Omental fat pad (tissue), 4 donors: ENCODE measurements around the gene KPTN. TPM values are rescaled to one million over a fixed set of nuclear protein-coding genes. Genes with fewer than 3 reads are reported as not detected.

Experiments
- ATAC-seq: fragments of 150-250 bp; one replicate; pipeline ENCODE4 v1.9.1; 2016; ENCODE audit warnings: mild to moderate bottlenecking, moderate library complexity; ENCODE audit not compliant: low FRiP score
- DNase-seq: peaks from one replicate; pipeline ENCODE4 v3.0.0-alpha.2; 2019; ENCODE audit warnings: low spot score
- total RNA-seq, 4 donors: library from RNA; depleted of rRNA; stranded (reverse); fragments of >200 nt; gene quantifications; one replicate each; pipeline ENCODE4 v1.1.0, GENCODE V29; 2016
- TF ChIP-seq, protein P1 (sequence below), 3 donors: fragments of 450-650 bp; IDR thresholded peaks; one replicate each; pipeline ENCODE4 v1.5.1; 2016 to 2017; ENCODE audit warnings: antibody characterized with exemption in 3 of 3, mild to moderate bottlenecking in 3 of 3, moderate library complexity in 2 of 3

Gene KPTN
- total RNA-seq, 4 donors from 2014 or later, result 4.4 to 7.6 (median 5.5) TPM

DNA sequence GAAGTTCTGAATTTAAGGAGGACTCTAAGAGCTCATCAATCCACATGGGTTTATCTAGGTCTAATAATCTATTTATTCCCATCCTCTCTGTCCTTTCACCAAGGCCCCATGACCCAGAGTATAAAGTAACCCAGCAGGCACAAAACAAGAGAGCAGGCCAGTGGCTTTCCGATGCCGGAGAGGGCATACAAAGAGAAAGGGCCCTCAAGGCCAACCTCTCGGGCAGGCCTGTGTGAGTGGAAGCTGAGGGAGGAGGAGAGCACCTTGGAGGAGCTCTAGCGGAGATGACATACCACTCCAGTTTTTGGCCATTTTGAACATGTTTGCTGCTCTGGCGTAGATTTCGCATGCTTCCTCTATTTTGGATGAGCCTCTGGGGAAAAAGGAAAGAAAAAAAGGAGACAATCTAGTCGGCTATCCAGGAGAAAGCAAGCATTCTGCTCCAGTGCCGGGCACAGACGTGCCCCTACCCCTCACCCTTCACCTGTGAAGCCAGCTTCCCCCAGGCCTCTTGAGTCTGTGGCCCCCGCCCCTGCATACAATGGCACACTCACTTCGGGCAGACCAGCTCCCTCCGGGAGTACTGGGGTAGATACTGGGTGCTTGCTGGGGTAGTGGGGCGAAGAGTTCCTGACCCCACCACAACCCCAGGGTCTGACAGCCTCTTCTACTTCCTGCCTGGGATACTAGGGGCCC is 19.3 kb upstream of the KPTN start:
- DNase-seq, result no peak
- ATAC-seq, result no peak
- TF ChIP-seq, protein P1, sequence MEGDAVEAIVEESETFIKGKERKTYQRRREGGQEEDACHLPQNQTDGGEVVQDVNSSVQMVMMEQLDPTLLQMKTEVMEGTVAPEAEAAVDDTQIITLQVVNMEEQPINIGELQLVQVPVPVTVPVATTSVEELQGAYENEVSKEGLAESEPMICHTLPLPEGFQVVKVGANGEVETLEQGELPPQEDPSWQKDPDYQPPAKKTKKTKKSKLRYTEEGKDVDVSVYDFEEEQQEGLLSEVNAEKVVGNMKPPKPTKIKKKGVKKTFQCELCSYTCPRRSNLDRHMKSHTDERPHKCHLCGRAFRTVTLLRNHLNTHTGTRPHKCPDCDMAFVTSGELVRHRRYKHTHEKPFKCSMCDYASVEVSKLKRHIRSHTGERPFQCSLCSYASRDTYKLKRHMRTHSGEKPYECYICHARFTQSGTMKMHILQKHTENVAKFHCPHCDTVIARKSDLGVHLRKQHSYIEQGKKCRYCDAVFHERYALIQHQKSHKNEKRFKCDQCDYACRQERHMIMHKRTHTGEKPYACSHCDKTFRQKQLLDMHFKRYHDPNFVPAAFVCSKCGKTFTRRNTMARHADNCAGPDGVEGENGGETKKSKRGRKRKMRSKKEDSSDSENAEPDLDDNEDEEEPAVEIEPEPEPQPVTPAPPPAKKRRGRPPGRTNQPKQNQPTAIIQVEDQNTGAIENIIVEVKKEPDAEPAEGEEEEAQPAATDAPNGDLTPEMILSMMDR (IDR thresholded peaks at IDR 0.05), result no peak

DNA sequence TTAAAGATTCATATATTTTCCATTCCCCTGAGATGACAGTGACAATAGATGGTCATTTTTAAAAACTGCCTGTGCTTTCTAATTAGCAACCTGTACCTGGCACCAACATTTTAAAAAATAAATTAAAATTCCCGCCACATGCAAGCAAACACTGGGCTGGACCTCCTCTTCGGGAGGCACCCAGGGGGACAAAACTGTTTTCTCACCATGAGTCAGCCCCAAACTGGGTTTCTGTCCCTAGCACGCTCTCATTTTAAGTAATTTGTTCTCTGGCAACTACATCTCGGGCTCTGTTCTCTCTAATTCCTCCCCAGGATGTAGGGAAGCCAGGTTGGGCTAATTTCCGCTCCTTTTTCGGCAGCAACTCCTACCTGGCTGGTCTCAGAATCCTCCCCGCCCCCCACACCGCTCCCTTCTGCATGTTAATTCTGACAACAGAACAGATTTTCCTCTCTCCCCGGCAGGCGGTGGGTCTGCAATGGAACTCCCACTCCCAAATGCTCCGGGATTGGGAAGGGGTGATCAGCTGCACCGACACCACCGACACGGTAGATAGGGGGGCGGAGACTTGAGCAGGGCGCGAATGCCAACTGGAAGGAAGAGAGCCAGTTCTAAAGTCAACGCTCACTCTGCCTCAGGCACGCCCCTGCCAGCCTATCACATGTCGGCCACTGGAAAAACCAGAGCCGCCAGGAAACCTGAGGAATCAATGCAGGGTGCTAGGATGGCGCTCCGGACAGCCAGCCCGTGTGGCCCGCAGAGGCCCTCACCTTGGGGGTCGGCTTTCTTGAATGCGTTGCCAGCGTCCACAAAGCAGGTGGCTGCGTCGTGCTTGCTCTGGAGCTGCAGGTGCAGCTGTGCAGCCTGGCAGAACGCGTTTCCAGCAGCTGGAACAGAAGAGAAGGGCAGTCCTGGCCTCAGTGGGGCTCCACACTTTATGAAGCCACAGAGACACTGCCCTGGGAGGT is 16.1 kb upstream of the KPTN start:
- no peak for DNase-seq
- TF ChIP-seq, protein P1 (IDR thresholded peaks at IDR 0.05), result no peak

DNA sequence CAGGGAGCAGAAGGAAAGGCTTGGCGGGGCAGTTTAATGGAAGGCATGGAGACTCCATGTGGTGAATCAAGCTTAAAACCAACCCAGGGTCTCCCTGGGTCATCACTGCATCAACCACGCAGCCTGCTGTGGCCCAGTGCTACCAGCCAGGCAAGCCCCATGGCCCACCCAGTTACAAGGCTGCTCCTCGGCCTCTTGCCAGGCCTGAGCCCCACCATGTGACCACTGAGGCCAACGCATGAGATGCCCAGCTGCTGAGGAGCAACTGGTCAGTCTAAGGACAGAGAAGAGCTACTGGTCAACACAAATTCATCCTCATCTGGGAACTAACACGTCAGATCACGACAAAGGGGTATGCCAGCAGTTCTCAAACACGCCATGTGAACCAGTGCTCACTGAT is 15.4 kb upstream of the KPTN start:
- no peak for ATAC-seq
- no peak for DNase-seq
- TF ChIP-seq, protein P1 (IDR thresholded peaks at IDR 0.05), result no peak

More for the DNA sequence above, 16.1 kb upstream of the KPTN start:
- no peak for ATAC-seq

DNA sequence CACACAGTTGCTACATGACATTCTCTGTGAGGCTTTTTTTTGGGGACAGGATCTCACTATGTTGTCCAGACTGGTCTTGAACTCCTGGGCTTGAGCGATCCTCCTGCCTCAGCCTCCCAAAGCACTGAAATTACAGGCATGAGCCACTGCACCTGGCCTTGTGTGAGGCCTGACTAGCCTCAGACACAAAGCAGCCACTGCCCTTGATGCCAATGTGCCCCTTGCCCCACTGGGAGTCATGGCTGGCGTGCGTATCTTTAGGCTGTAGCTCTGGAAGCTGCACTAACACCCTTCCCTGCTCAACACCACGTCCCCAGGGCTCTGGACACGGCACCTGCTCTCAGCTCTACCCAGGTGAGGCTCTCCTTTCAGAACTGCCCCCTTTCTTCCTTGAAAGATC is 14.5 kb upstream of the KPTN start:
- ATAC-seq (no peak), DNase-seq (no peak)
- TF ChIP-seq, protein P1 (IDR thresholded peaks at IDR 0.05), result no peak

DNA sequence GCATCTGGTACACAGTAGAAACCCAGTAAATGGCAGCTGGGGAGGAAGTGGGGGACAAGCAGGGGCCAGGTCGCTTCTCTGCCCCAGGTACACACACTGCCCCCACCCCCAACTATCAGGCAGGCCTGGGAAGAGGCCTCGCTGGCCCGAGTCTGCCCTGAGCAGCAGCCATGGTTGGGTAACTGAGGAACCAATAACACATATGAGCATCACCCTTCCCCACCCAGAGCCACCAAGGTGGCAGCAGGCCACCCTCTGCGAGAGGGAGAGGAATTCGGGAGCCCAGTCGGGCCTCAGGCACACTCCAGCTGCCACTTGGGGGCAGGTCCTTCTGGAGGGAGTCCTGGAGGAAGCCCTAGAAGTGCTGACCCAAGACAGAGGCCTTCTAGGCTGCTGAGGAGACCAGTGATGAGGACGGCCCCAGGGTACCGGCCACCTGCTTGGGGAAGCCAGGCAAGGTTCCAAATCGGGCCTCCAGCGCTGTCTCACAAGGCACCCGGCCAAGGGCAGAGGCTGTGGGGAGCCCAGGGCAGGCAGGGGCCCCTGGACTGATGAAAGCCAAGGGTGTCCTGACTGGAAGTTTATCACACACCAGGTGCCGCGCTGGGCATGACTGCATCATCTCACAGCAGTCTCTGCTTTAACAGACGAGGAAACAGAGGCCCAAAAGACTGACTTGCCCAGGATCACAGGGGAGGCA is 14.0 kb upstream of the KPTN start:
- no peak for DNase-seq
- TF ChIP-seq, protein P1 (IDR thresholded peaks at IDR 0.05), result no peak
- ATAC-seq, result no peak

DNA sequence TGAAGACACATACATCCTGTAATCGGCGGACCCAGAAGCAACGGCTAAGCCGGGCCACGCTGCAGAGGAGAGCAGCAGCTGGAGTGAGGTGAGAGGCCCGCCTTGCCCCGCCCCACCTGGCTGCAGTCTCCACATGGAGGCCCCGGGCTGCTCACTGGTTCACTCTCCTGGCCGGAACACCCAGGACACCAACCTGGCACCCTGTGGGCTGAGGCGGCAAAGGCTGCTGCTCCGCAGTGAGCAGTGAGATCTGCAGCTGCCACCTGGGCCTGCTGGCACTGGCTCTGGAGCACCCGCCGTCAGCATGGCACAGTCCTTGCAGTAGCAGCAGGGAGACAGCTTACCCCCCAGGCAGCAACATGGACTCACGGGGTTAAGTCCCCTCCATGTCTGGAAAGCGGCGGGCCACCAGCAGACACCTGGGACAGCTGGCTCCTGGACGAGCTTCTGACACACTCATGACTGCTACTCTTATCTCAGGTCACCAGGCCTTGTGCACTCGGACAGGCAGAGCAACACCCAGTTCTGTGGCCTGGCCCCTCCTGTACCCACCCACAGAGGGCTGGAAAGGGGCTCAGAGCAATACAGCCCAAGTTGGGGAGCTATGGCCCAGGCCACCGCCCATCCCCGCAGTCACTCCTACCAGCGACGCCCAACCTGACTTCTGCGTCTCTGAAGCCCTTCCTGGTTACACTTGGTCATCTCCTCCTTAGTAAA is 13.2 kb upstream of the KPTN start:
- ATAC-seq (no peak), DNase-seq (no peak)

More for the DNA sequence above, 13.2 kb upstream of the KPTN start:
- TF ChIP-seq, protein P1 (IDR thresholded peaks at IDR 0.05), result no peak
